Brain microvascular endothelial cell (primary cell): ENCODE results near the gene NTM.

ENCODE experiments used
- DNase-seq: peaks from one replicate; pipeline ENCODE4 v3.0.0-alpha.2; 2020
- H3K27ac ChIP-seq: fragments of 250-450 bp; sonication (Bioruptor Pico); 2 replicates; pipeline ENCODE4 v1.5.1; 2020; ENCODE audit warnings: mild to moderate bottlenecking, moderate library complexity
- H3K27me3 ChIP-seq: fragments of 250-450 bp; sonication (Bioruptor Pico); replicated peaks from 2 replicates; pipeline ENCODE4 v1.5.1; 2020; ENCODE audit warnings: mild to moderate bottlenecking
- H3K36me3 ChIP-seq: fragments of 250-450 bp; sonication (Bioruptor Pico); replicated peaks from 2 replicates; pipeline ENCODE4 v1.5.1; 2020; ENCODE audit warnings: mild to moderate bottlenecking
- H3K4me3 ChIP-seq: 2 replicates; pipeline ENCODE4 v1.5.1; 2011; ENCODE audit warnings: low read depth, mild to moderate bottlenecking, control low read depth, low read length, moderate library complexity
- in situ Hi-C: cut with HindIII; loops from 2 replicates; pipeline ENCODE4 v1.10.0; 2017; ENCODE audit warnings: low sequenced_read_pairs, low pct_ligation_motif_present
- TF ChIP-seq, protein P1 (sequence below): IDR thresholded peaks from 2 replicates; pipeline ENCODE4 v1.5.1; 2011; ENCODE audit warnings: low read depth, mild to moderate bottlenecking, moderate library complexity, low read length, control low read depth, inconsistent platforms; ENCODE audit errors: missing control alignments

NTM gene

DNA sequence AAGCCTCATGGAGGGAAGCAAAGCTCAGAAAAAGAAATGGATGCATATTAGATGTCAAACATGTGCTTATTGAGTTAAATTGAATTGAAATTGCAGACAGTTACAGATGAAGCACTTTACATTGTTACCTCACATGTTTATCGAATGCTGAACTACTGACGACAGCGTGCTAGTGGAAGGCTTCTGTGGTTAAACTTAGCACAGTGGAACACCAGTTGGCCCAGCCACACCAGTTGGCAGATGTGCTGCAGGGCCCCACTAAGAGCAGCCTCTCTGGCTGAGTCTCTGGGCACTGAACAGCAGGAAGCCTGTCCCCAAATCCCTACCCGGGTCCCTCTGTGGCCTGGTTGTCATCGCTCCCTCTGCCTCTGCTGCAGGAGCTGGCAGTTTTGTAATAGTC, 242.1 kb downstream of the NTM start:
- DNase-seq: no peak
- TF ChIP-seq, protein P1, sequence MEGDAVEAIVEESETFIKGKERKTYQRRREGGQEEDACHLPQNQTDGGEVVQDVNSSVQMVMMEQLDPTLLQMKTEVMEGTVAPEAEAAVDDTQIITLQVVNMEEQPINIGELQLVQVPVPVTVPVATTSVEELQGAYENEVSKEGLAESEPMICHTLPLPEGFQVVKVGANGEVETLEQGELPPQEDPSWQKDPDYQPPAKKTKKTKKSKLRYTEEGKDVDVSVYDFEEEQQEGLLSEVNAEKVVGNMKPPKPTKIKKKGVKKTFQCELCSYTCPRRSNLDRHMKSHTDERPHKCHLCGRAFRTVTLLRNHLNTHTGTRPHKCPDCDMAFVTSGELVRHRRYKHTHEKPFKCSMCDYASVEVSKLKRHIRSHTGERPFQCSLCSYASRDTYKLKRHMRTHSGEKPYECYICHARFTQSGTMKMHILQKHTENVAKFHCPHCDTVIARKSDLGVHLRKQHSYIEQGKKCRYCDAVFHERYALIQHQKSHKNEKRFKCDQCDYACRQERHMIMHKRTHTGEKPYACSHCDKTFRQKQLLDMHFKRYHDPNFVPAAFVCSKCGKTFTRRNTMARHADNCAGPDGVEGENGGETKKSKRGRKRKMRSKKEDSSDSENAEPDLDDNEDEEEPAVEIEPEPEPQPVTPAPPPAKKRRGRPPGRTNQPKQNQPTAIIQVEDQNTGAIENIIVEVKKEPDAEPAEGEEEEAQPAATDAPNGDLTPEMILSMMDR: no peak
- H3K27me3 ChIP-seq: peaks cover 8% of the 10 kb centered on the region
- in situ Hi-C loops: no loop called here
- H3K36me3 ChIP-seq: no peaks in the 10 kb centered on the region
- H3K4me3 ChIP-seq: no peak overlapping the region
- H3K27ac ChIP-seq: no peak overlapping the region

DNA sequence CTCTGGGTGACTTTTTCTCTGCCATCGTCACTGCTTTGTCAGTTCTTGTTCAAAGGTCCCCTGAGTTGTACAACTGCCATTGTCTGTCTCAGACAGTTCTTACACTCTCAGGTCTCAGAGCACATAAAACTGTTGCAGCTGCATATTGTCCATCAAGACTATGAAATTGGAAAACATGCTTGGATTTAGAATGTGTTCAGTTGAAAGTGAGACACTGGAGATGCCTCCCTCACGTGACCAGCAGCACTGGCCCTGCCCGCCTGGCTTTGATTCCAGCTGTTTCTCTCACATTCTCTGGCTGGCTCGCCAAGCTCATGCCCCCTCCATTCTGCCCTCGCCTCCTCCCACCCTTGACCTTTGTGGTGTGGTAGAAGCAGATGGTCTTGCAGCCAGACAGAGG, 244.2 kb downstream of the NTM start:
- Histone ChIP-seq H3K27ac (no peak overlapping the region), H3K27me3 (peaks cover 8% of the 10 kb centered on the region), H3K36me3 (no peaks in the 10 kb centered on the region), H3K4me3 (no peak overlapping the region)
- TF ChIP-seq, protein P1: no peak
- DNase-seq: no peak
- in situ Hi-C loops: no loop called here

DNA sequence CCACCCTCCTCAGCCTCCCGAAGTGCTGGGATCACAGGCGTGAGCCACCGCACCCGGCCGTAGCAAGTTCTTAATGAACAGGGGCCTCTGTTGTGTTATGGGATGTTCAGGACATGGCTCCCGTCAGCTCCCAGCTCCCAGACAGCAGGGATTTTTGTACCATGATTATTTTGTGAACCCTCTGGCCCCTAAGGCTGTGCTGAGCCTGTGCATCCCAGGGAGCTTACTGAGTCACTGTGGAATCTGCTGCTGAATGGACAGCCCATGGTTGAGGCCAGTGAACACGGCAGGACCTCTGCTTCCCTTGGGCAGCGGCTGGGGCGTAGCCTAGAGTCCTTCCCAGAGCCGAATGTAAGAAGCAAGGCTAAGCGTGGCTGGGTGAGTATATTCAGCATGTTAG, 245.2 kb downstream of the NTM start:
- Histone ChIP-seq H3K27me3 (peaks cover 6% of the 10 kb centered on the region), H3K4me3 (no peak overlapping the region), H3K27ac (no peak overlapping the region), H3K36me3 (no peaks in the 10 kb centered on the region)
- in situ Hi-C loops: no loop called here
- TF ChIP-seq, protein P1: no peak
- DNase-seq: peak; percentile 18

DNA sequence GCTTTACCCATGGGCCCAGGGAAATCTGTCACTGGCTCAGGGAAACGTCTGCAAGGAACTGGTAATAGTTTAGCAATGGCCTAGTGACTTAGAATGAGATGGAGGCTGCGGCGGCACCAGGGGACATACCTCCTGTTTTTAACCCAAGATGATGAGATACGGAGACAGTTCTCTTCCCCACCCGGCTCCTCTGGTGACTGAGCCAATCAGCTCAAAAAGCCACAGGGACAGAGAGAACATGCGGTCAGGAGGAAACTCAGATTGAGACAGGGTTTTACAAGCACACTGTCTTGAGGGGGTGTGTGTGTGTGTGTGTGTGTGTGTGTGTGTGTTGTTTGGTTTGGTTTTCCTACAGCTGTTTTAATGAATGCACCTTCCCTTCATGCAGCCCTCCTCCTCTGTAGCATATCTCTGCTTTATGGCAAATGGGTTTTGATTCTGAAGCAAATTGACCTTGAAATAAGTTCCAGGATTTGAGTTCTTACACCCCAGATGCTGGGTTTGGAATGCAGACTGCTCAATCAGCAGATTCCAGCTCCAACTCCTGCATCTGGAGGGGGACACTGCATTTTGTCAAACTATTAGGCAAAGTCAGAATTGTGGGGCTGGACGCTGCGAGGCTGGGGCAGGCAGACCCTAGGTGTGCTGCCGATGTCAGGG, 246.2 kb downstream of the NTM start:
- DNase-seq: no peak
- in situ Hi-C loops: no loop called here

DNA sequence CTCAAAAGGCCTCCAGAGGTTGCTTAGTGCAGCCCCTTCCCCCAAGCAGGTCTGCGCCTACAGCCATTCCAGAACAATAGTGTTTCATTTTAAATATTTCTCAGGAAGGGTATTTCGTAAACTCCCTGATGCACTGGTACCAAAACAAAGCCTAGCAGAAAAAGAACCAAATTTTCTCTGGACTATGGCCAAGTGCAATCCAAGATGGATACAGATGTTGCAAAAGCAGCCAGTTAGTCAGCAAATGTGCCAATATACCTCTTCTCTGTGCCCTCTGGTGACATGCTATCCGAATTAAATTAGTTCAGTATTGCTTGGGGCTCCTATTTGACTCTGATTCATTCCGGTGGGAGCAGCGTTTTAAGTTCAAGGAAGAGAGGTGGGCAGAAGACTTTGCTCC, 247.8 kb downstream of the NTM start:
- in situ Hi-C loops: no loop called here
- TF ChIP-seq, protein P1: no peak
- DNase-seq: no peak
- H3K27me3 ChIP-seq: no peaks in the 10 kb centered on the region
- no peak overlapping the region for H3K27ac ChIP-seq
- H3K4me3 ChIP-seq: no peak overlapping the region
- no peaks in the 10 kb centered on the region for H3K36me3 ChIP-seq

More for the DNA sequence above, 246.2 kb downstream of the NTM start:
- H3K27me3 ChIP-seq: peaks cover 3% of the 10 kb centered on the region
- TF ChIP-seq, protein P1: no peak
- no peak overlapping the region for H3K27ac ChIP-seq
- H3K4me3 ChIP-seq: no peak overlapping the region
- H3K36me3 ChIP-seq: no peaks in the 10 kb centered on the region

DNA sequence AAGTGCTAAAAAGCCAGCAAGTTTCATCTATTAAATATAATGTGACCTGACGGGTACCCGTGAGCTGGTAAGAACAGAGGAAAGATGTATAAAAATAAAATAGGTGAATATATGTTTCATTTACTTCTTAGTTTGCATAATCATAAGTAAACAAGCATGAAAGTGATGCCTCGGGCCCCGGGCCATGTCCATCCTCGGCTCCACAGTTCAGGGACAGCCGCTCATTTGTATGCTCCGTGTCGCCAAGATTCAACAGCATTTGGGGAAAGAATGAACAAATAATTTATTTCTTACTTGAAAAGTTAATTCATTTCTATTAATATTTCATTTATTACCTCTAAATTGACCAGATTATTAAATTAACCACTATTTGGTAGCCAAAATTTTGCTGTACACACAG, 251.8 kb downstream of the NTM start:
- TF ChIP-seq, protein P1: no peak
- Histone ChIP-seq H3K36me3 (no peaks in the 10 kb centered on the region), H3K27me3 (no peaks in the 10 kb centered on the region), H3K4me3 (no peak overlapping the region), H3K27ac (no peak overlapping the region)
- in situ Hi-C loops: no loop called here
- DNase-seq: no peak
